ENCODE results near the gene YLPM1.

YLPM1 gene

GRCh38 chr14:74882103-74882920 is 119.2 kb downstream of the YLPM1 start:
- ChIA-PET POLR2A (interaction anchor here (0.6 to 1.2 kb wide), 4 partner anchors 10 to 187 kb away, joined by 3 to 6 read pairs (median 4); no protein-coding TSS in a partner anchor), CTCF (interaction anchor here (1.0 to 20.7 kb wide), 8 partner anchors 10 to 206 kb away, joined by 3 to 353 read pairs (median 4); no protein-coding TSS in a partner anchor)
- no peak for DNase-seq (ENCODE audit: extremely low spot score)
- no peak for TF ChIP-seq CTCF (IDR thresholded peaks at IDR 0.05; ENCODE audit: control extremely low read depth, extremely low read depth, low read depth, missing control alignments)

Measured in GM10248 (cell line).